GM10248 (cell line): ENCODE results near the gene CXCL9.
"Not testable (repeated sequence)": the region's sequence is repeated elsewhere in the genome, so short reads cannot be mapped to it uniquely, and the experiment has no call there.

Source experiments
- CTCF ChIA-PET: fragments of 300-600 bp; sonication (Branson Sonifier 250); formaldehyde crosslinking; extraction: SDS; loops from one replicate; lab custom pipeline; 2021; ENCODE audit warnings: antibody characterized with exemption; lab: Yijun Ruan, JAX
- POLR2A ChIA-PET: fragments of 350-650 bp; sonication (Branson Sonifier 250); formaldehyde crosslinking; extraction: SDS; loops from one replicate; lab custom pipeline; 2020; ENCODE audit warnings: antibody characterized with exemption; lab: Yijun Ruan, JAX
- DNase-seq: peaks from one replicate; pipeline ENCODE4 v3.0.0; 2012; ENCODE audit errors: extremely low spot score
- TF ChIP-seq, protein P1 (sequence below): IDR thresholded peaks from 2 replicates; pipeline ENCODE4 v1.5.1; 2012; ENCODE audit warnings: mild to moderate bottlenecking, low read depth; ENCODE audit errors: extremely low read depth, missing control alignments, control extremely low read depth

Gene CXCL9

DNA sequence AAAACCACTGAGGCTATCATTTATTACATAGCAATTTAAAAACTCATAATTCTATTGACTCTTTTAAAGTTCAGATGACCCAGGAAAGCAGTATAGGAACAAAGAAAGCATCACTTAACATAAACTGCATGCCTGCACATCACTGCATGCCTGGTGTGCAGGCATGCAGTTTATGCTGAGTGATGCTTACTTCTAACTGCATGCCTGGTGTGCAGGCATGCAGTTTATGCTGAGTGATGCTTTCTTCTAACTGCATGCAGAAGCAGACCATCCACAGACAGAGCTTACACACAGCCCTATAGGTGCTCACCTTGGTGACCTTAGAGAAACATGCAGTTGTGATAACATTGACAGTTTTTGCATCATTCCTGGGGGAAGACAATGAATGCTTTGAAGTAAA is 33.5 kb downstream of the CXCL9 start:
- ChIA-PET POLR2A (no interaction called here), CTCF (interaction anchor here (1.7 kb wide), 1 partner anchor 73 kb away, joined by 3 read pairs; no protein-coding TSS in a partner anchor)
- TF ChIP-seq, protein P1, sequence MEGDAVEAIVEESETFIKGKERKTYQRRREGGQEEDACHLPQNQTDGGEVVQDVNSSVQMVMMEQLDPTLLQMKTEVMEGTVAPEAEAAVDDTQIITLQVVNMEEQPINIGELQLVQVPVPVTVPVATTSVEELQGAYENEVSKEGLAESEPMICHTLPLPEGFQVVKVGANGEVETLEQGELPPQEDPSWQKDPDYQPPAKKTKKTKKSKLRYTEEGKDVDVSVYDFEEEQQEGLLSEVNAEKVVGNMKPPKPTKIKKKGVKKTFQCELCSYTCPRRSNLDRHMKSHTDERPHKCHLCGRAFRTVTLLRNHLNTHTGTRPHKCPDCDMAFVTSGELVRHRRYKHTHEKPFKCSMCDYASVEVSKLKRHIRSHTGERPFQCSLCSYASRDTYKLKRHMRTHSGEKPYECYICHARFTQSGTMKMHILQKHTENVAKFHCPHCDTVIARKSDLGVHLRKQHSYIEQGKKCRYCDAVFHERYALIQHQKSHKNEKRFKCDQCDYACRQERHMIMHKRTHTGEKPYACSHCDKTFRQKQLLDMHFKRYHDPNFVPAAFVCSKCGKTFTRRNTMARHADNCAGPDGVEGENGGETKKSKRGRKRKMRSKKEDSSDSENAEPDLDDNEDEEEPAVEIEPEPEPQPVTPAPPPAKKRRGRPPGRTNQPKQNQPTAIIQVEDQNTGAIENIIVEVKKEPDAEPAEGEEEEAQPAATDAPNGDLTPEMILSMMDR, result no peak
- DNase-seq, result no peak

DNA sequence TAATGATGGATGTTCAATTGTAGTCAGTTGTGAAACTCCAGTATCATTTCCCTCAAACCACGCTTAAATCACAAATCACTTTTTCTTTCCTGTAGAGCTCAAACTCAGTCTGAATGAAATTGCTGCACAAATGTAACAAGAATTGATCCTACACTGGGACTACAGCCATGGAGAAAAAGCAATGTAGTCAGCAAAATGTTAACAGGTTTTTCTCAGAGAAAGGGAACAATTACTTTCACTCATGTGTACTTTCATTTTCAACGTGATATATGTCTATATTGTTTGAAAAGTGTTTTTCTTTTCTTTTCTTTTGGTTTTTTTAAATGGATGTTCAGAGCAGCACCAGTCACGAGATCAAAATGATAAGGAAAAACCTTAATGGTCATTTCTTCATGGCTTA is 39.2 kb downstream of the CXCL9 start:
- POLR2A ChIA-PET, result no interaction called here
- CTCF ChIA-PET, result interaction anchor here (1.0 kb wide), 1 partner anchor 15 kb away, joined by 3 read pairs; no protein-coding TSS in a partner anchor
- TF ChIP-seq, protein P1, result no peak
- no peak for DNase-seq

DNA sequence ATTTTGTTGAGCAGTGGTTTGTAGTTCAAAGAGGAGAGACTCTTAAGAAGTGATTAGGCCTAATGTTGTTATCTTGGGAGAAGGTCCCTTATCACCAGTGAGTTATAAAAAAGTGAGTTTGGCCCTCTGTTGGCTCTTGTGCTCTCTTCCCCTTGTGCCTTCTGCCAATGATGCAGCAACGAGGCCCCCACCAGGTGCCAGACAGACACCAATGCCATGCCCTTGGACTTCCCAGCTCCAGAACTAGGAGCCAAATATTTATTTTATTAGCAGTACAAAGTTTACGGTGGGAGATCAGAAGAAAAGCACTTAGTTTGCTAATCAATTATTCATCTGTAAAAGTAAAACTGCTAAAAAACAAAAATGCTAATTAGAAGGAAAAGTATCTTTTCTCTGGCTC is 43.8 kb downstream of the CXCL9 start:
- POLR2A ChIA-PET, result no interaction called here
- no peak for DNase-seq
- TF ChIP-seq, protein P1, result no peak
- CTCF ChIA-PET, result no interaction called here

DNA sequence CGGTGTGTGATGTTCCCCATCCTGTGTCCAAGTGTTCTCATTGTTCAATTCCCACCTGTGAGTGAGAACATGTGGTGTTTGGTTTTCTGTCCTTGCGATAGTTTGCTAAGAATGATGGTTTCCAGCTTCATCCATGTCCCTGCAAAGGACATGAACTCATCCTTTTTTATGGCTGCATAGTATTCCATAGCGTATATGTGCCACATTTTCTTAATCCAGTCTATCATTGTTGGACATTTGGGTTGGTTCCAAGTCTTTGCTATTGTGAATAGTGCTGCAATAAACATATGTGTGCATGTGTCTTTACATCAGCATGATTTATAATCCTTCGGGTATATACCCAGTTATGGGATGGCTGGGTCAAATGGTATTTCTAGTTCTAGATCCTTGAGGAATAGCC is 45.2 kb downstream of the CXCL9 start:
- CTCF ChIA-PET, DNase-seq, POLR2A ChIA-PET: not testable (repeated sequence)

DNA sequence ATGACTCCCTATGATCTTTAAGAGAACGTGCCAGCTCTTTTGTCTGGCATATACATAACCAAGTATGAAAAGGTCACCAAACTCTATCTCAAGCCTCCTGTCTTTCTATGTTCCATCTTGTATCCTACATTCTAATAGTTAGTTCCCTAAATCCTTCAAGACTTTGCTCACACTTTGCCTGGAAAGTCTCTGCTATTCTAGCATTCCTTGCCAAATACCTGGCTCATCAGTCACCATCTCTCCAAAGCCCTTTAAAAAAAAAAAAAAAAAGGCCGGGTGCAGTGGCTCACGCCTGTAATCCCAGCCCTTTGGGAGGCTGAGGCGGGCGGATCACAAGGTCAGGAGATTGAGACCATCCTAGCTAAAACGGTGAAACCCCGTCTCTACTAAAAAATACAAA is 48.8 kb downstream of the CXCL9 start:
- POLR2A ChIA-PET, CTCF ChIA-PET, DNase-seq: not testable (repeated sequence)

DNA sequence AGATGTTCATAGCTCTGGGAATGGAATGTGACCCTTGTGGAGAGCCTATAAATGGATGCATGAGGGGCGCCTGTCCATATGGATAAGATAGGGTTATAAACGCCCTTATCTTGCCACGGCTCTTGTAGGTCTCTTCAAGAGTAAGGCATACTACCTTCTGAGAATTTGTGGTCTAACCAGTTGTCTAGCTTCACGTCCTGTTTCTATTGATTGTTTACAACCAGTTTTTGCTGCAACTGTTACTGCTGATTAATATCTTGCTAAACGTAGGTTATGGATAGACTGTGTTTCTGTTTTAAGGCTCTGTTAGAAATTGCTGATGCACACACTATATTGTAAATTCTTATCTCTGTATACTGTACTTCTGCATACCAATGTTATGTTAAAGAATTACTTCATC is 52.5 kb downstream of the CXCL9 start:
- CTCF ChIA-PET, result interaction anchor here (1.6 kb wide), 1 partner anchor 41 kb away, joined by 5 read pairs; no protein-coding TSS in a partner anchor

DNA sequence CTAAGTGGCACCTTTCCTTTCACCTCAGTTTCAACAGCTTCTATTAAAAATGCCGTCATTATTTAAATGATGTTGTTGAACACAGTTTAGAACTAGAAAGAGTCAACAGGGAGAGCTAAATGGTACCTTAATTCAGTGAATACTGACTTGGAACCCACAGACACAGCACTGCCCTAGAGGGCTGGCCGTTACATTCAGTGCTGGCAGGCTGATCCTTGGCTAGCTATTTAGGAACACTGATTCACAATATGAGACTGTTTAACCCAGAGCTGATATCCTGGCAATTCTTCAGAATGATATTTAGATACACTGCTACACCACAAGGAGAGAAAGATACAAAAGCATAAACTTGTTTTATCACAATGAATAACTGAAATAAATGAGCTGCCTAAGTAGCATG is 53.8 kb downstream of the CXCL9 start:
- CTCF ChIA-PET, result interaction anchor here (0.9 to 1.6 kb wide), 6 partner anchors 13 to 58 kb away, joined by 3 to 5 read pairs (median 3); no protein-coding TSS in a partner anchor
- DNase-seq, result no peak
- TF ChIP-seq, protein P1, result no peak
- POLR2A ChIA-PET, result interaction anchor here (0.6 kb wide), 1 partner anchor 78 kb away, joined by 3 read pairs; no protein-coding TSS in a partner anchor

More for the DNA sequence above, 52.5 kb downstream of the CXCL9 start:
- DNase-seq, POLR2A ChIA-PET: not testable (repeated sequence)
